Spleen (tissue), 7 donors: ENCODE data around the gene CCDC107.

ENCODE experiments used
- CTCF ChIP-seq, 11 experiments: fragments of 200-600 bp in 7 of 11; fragments of 450-650 bp in 4 of 11; sonication (generic) in 4 of 11; IDR thresholded peaks in 8 of 11; conservative IDR thresholded peaks in 3 of 11; 1 replicate in 7 of 11; 2 replicates in 4 of 11; pipeline versions ENCODE4 v1.4.0 to v1.8.0; 2016 to 2021; ENCODE audit warnings: antibody characterized with exemption in 11 of 11, inconsistent platforms in 4 of 11, mild to moderate bottlenecking in 1 of 11
- POLR2A ChIP-seq, 3 donors: fragments of 450-650 bp; IDR thresholded peaks; one replicate each; pipeline ENCODE4 v1.5.1; 2017; ENCODE audit warnings: antibody characterized with exemption in 3 of 3, mild to moderate bottlenecking in 1 of 3
- POLR2AphosphoS5 ChIP-seq, 3 donors: sonication (generic); formaldehyde crosslinking; IDR thresholded peaks; one replicate each; pipeline ENCODE4 v1.5.1; 2017; ENCODE audit warnings: antibody characterized with exemption in 3 of 3
- donor health status: DM: no; HTN: no; CAD: no; lungs with moderate emphysema.
- donor health status: DM: no; HTN: no; CAD: no.
- donor health status: DM: no; HTN: no; CAD: no.

- no peak for TF ChIP-seq CTCF (IDR thresholded peaks at IDR 0.05 in 8 of 11, conservative IDR thresholded peaks at IDR 0.05 in 3 of 11)
- no peak for TF ChIP-seq POLR2A (IDR thresholded peaks at IDR 0.05)
- TF ChIP-seq POLR2AphosphoS5 (IDR thresholded peaks at IDR 0.05), result no peak
Observed at GRCh38 chr9:35628389-35628991, 29.6 kb upstream of the CCDC107 start.
